HEK293T (cell line): ENCODE results near the gene ABCB9.

ENCODE experiments used
- CTCF ChIA-PET: fragments of 350-600 bp; formaldehyde crosslinking; extraction: SDS; loops from one replicate; lab custom pipeline; 2021; ENCODE audit warnings: antibody characterized with exemption, inconsistent platforms; lab: Yijun Ruan, JAX
- POLR2A ChIA-PET: fragments of 350-600 bp; formaldehyde crosslinking; extraction: SDS; loops from one replicate; lab custom pipeline; 2020; ENCODE audit warnings: antibody characterized with exemption, inconsistent platforms; lab: Yijun Ruan, JAX
- DNase-seq: peaks from one replicate; pipeline ENCODE4 v3.0.0; 2012; ENCODE audit warnings: mixed read lengths; ENCODE audit errors: extremely low spot score
- ARNT ChIP-seq: fragments of 450-650 bp; IDR thresholded peaks from 2 replicates; pipeline ENCODE4 v1.6.1; 2017; ENCODE audit warnings: mild to moderate bottlenecking
- BHLHE40 ChIP-seq: fragments of 450-650 bp; IDR thresholded peaks from 2 replicates; pipeline ENCODE4 v1.6.1; 2016; ENCODE audit warnings: mild to moderate bottlenecking, moderate library complexity, borderline replicate concordance
- CTBP1 ChIP-seq: fragments of 450-650 bp; IDR thresholded peaks from 2 replicates; pipeline ENCODE4 v1.6.1; 2016; ENCODE audit warnings: borderline replicate concordance
- ELF4 ChIP-seq: fragments of 450-650 bp; IDR thresholded peaks from 2 replicates; pipeline ENCODE4 v1.6.1; 2017; ENCODE audit warnings: antibody characterized with exemption
- FOXA1 ChIP-seq: fragments of 450-650 bp; IDR thresholded peaks from 2 replicates; pipeline ENCODE4 v1.6.1; 2016; ENCODE audit warnings: mild to moderate bottlenecking
- FOXK2 ChIP-seq: fragments of 450-650 bp; IDR thresholded peaks from 2 replicates; pipeline ENCODE4 v1.6.1; 2016; ENCODE audit warnings: mild to moderate bottlenecking
- FOXM1 ChIP-seq: fragments of 450-650 bp; IDR thresholded peaks from 2 replicates; pipeline ENCODE4 v1.6.1; 2017; ENCODE audit warnings: mild to moderate bottlenecking, borderline replicate concordance
- HDGF ChIP-seq: fragments of 450-650 bp; IDR thresholded peaks from 2 replicates; pipeline ENCODE4 v1.6.1; 2017; ENCODE audit warnings: antibody characterized with exemption, borderline replicate concordance
- L3MBTL2 ChIP-seq: fragments of 450-650 bp; conservative IDR thresholded peaks from 2 replicates; pipeline ENCODE4 v1.6.1; 2016; ENCODE audit warnings: mild to moderate bottlenecking
- LEF1 ChIP-seq: fragments of 450-650 bp; IDR thresholded peaks from 2 replicates; pipeline ENCODE4 v1.6.1; 2017; ENCODE audit warnings: mild to moderate bottlenecking, borderline replicate concordance
- NFRKB ChIP-seq: fragments of 450-650 bp; IDR thresholded peaks from 2 replicates; pipeline ENCODE4 v1.6.1; 2016; ENCODE audit warnings: mild to moderate bottlenecking, moderate library complexity
- SP1 ChIP-seq: fragments of 450-650 bp; IDR thresholded peaks from 2 replicates; pipeline ENCODE4 v1.6.1; 2017
- SUZ12 ChIP-seq: fragments of 450-650 bp; IDR thresholded peaks from 2 replicates; pipeline ENCODE4 v1.6.1; 2016; ENCODE audit warnings: mild to moderate bottlenecking
- TARDBP ChIP-seq: fragments of 450-650 bp; IDR thresholded peaks from 2 replicates; pipeline ENCODE4 v1.6.1; 2016
- ZNF384 ChIP-seq: fragments of 450-650 bp; IDR thresholded peaks from 2 replicates; pipeline ENCODE4 v1.6.1; 2016
- TF ChIP-seq, protein P1 (sequence below): fragments of 450-650 bp; IDR thresholded peaks from 2 replicates; pipeline ENCODE4 v1.6.1; 2016

ABCB9 gene

DNA sequence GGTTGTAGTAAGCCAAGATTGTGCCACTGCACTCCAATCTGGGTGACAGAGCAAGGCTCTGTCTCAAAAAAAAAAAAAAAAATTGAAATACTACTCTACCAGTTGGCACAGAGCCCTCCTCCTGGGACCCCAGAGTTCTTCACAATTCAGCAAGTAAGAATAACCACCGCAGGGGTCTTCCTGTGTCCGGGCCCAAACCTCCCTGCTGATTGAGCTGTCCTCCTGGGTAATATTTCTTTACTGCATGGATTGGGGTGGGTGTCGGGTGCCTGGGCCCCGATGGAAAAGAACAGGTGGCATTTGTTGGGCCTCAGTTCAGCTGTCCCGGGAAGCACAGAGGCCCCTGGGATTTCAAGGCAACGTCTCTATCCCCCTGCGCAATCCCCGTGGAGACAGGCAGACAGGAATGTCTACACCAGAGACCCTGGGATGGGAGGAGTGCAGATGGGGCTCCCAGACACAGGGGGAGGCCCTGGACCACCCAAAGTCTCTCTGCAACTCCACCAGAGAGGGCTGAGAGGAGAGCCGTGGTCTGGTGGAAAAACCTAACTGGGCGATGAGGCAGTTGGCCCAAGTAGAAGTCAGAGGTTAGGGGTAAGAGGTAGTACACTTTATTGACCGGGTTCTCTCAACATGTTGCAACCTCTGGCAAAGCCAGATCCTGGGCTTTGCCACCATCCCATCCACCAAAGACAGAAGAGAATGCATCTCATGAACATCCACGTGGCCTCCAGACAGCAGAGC is 37.7 kb downstream of the ABCB9 start:
- no peak for TF ChIP-seq ELF4
- CTCF ChIA-PET, result no interaction called here
- no peak for DNase-seq
- POLR2A ChIA-PET, result no interaction called here

DNA sequence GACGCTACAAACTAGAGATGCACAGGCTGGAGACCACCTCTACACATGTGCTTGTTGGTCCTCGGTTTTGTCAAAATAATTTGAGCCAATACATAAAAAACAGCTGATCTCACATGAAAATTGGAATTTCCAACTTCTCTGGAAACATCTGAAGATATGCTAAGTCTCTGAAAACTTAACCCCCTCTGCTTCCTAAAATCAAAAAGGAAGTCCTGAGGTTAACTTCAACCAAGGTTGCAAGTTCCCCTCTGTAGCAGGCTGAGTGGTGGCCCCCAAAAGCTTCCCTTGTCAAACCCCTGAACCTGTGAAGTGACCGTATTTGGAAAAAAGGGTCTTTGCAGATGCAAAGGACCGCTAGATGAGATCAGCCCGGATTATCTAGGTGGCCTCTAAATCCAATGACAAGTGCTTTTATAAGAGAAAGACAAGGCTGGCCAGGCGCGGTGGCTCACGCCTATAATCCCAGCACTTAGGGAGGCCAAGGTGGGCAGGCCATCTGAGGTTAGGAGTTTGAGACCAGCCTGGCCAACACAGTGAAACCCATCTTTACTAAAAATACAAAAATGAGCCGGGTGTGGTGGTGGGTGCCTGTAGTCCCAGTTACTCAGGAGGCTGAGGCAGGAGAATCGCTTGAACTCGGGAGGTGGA is 38.4 kb downstream of the ABCB9 start:
- no peak for DNase-seq
- ChIA-PET CTCF (no interaction called here), POLR2A (no interaction called here)
- TF ChIP-seq, protein P1, sequence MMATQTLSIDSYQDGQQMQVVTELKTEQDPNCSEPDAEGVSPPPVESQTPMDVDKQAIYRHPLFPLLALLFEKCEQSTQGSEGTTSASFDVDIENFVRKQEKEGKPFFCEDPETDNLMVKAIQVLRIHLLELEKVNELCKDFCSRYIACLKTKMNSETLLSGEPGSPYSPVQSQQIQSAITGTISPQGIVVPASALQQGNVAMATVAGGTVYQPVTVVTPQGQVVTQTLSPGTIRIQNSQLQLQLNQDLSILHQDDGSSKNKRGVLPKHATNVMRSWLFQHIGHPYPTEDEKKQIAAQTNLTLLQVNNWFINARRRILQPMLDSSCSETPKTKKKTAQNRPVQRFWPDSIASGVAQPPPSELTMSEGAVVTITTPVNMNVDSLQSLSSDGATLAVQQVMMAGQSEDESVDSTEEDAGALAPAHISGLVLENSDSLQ, result no peak
- TF ChIP-seq SP1 (no peak), L3MBTL2 (no peak), FOXK2 (no peak), ELF4 (no peak), HDGF (no peak), SUZ12 (no peak), ARNT (no peak), BHLHE40 (no peak), FOXA1 (no peak), ZNF384 (no peak), FOXM1 (no peak), LEF1 (no peak), NFRKB (no peak)

DNA sequence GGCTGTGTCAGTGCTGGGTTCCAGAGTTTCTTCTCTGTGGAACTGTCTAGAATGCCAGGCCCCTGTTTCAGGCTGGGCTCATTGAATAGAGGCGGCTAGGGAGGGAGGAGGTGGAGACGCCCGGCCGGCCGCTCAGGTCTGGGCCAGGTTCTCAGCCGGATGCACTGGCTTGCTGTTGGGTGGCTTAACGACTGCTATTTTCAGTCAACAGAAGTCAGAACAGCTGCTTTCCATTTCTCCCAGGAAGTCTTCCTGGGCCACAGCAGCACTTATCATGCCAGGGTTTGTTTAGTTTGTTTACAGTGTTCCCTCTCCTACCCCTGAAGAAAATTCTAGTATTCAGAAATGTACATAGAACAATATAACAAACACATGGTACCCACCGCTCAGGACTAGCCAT is 44.3 kb downstream of the ABCB9 start:
- POLR2A ChIA-PET, result no interaction called here
- CTCF ChIA-PET, result no interaction called here
- DNase-seq, result no peak
- no peak for TF ChIP-seq L3MBTL2
- TF ChIP-seq CTBP1, result no peak
- TF ChIP-seq, protein P1, result no peak
- no peak for TF ChIP-seq SP1
- no peak for TF ChIP-seq HDGF
- TF ChIP-seq BHLHE40, result no peak
- TF ChIP-seq LEF1, result no peak
- no peak for TF ChIP-seq ARNT
- no peak for TF ChIP-seq FOXM1
- TF ChIP-seq TARDBP, result no peak
- TF ChIP-seq FOXK2, result no peak
- TF ChIP-seq FOXA1, result no peak
- no peak for TF ChIP-seq NFRKB
- no peak for TF ChIP-seq SUZ12
- no peak for TF ChIP-seq ELF4
- TF ChIP-seq ZNF384, result no peak

DNA sequence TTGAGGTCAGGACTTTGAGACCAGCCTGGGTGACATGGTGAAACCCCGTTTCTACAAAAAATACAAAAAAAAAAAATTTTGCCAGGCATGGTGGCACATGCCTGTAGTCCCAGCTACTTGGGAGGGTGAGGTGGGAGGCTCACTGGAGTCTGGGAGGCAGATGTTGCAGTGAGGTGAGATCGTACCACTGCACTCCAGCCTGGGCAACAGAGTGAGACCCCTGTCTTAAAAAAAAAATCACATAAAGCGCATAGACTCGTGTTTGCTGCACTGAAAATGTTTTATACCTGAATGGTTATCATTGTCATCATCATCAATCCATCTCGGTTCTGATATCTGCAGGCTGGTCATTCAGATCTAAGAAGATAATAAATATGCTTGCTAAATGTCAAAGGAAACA is 45.6 kb downstream of the ABCB9 start:
- ChIA-PET CTCF (interaction anchor here (0.7 kb wide), 1 partner anchor 318 kb away, joined by 3 read pairs; no protein-coding TSS in a partner anchor), POLR2A (no interaction called here)
- TF ChIP-seq, protein P1, result no peak
- TF ChIP-seq FOXA1, result no peak
- TF ChIP-seq NFRKB, result no peak
- TF ChIP-seq CTBP1, result no peak
- no peak for TF ChIP-seq ARNT
- TF ChIP-seq ZNF384, result no peak
- TF ChIP-seq LEF1, result no peak
- no peak for TF ChIP-seq ELF4
- no peak for TF ChIP-seq BHLHE40
- no peak for TF ChIP-seq FOXM1
- no peak for TF ChIP-seq SP1
- no peak for TF ChIP-seq SUZ12
- DNase-seq, result no peak

DNA sequence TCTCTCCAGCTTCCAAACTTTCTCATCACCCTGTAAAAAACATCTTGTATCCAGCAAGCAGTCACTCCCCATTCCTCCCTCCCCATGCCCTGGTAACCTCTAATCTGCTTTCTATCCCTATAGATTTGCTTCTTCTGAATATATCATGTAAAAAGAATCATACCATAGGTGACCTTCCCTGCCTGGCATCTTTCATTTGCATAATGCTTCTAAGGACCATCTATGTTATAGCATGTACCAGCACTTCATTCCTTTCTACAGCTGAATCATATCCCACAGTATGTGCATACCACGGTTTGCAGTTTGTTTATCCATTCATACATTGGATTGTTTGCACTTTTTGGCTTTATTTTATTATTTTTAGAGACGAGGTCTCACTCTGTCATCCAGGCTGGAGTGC is 47.4 kb downstream of the ABCB9 start:
- DNase-seq, result no peak
- CTCF ChIA-PET, result interaction anchor here (0.9 kb wide), 1 partner anchor 10 kb away, joined by 3 read pairs; no protein-coding TSS in a partner anchor
- POLR2A ChIA-PET, result no interaction called here

DNA sequence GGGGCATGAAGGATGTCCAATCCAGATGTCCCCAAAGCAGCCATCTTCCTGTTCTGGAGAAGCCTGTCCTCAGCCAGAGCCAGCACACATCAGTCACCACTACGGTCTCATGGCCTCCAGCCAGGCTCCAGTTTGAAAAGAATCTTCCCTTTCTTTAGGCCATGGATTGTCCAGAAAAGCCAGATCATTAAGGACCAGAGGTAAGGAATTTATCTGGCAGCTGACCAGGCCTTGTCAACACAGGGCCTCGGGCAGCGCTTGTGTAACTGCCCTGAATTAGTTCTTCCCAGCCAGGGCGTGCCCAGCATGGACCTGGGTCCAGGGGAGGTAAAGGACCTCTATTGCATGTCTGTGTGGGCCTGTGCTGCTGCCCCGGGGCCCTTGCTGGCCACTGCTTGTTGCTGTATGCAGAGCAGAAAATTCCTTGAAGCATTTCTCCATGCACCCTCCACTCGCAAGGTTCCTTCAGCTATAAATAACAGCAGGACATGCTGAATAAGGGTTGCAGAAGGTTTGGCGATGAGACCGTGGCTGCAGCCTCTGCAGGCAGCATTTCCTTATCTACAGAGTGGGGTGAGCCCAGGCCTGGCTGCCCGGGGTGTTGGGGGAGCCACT is 48.6 kb downstream of the ABCB9 start:
- DNase-seq, result no peak
- no peak for TF ChIP-seq ELF4
- TF ChIP-seq ZNF384, result no peak
- TF ChIP-seq HDGF, result no peak
- TF ChIP-seq NFRKB, result no peak
- no peak for TF ChIP-seq SUZ12
- no peak for TF ChIP-seq FOXK2
- POLR2A ChIA-PET, result no interaction called here
- CTCF ChIA-PET, result no interaction called here

More for the DNA sequence above, 47.4 kb downstream of the ABCB9 start:
- TF ChIP-seq LEF1 (no peak), L3MBTL2 (no peak), FOXA1 (no peak), ARNT (no peak), NFRKB (no peak), SP1 (no peak)
